ENCODE data around the gene INTS14.
"Not testable (repeated sequence)": the region's sequence is repeated elsewhere in the genome, so short reads cannot be mapped to it uniquely, and the experiment has no call there.

Gene INTS14

GRCh38 chr15:65630760-65631159 is 19.8 kb upstream of the INTS14 start:
- DNase-seq = peak; percentile 64

- DNase-seq = no peak
Observed at GRCh38 chr15:65629548-65629947, 18.6 kb upstream of the INTS14 start.

GRCh38 chr15:65626856-65627255 is 15.9 kb upstream of the INTS14 start:
- DNase-seq = no peak

GRCh38 chr15:65623103-65623502 is 12.2 kb upstream of the INTS14 start:
- no peak for DNase-seq

GRCh38 chr15:65621638-65622037 is 10.7 kb upstream of the INTS14 start, which contains the start of gene SLC24A1:
Gene SLC24A1 (plus strand): TSS chr15:65621938. CDS start chr15:65624081, 2,143 bp downstream.
- DNase-seq = no peak

- no peak for DNase-seq
Observed at GRCh38 chr15:65620833-65621232, 9.9 kb upstream of the INTS14 start.

- DNase-seq = no peak
Observed at GRCh38 chr15:65619626-65620290, 8.8 kb upstream of the INTS14 start.

- DNase-seq = no peak
Observed at GRCh38 chr15:65618560-65619109, 7.7 kb upstream of the INTS14 start.

GRCh38 chr15:65615887-65616286 is 5.0 kb upstream of the INTS14 start:
- DNase-seq = not testable (repeated sequence)

GRCh38 chr15:65612949-65613744 is 2.2 kb upstream of the INTS14 start:
- DNase-seq = no peak

GRCh38 chr15:65612616-65612946 is 1.6 kb upstream of the INTS14 start:
- DNase-seq = peak; percentile 13

- DNase-seq = no peak
Observed at GRCh38 chr15:65611888-65612615, 1.1 kb upstream of the INTS14 start.

GRCh38 chr15:65603559-65603958 is 7.4 kb downstream of the INTS14 start:
- no peak for DNase-seq

GRCh38 chr15:65603134-65603533 is 7.8 kb downstream of the INTS14 start:
- no peak for DNase-seq

GRCh38 chr15:65599677-65600076 is 11.3 kb downstream of the INTS14 start:
- DNase-seq = no peak

- DNase-seq = no peak
Observed at GRCh38 chr15:65598468-65598867, 12.5 kb downstream of the INTS14 start.

GRCh38 chr15:65595960-65596359 is 15.0 kb downstream of the INTS14 start:
- no peak for DNase-seq

GRCh38 chr15:65587094-65587493 is 23.8 kb downstream of the INTS14 start:
- no peak for DNase-seq

- no peak for DNase-seq
Observed at GRCh38 chr15:65584241-65584640, 26.7 kb downstream of the INTS14 start.

GRCh38 chr15:65583701-65584100 is 27.2 kb downstream of the INTS14 start:
- DNase-seq = peak; percentile 63

- no peak for DNase-seq
Observed at GRCh38 chr15:65580287-65580686, 30.6 kb downstream of the INTS14 start.

GRCh38 chr15:65579762-65580161 is 31.2 kb downstream of the INTS14 start:
- no peak for DNase-seq
